ENCODE data around the gene CCDC187.

GRCh38 chr9:136216541-136217244 lies 87.2 kb downstream of the CCDC187 start:
- no peak for TF ChIP-seq POLR2A (IDR thresholded peaks at IDR 0.05)
- no peak for TF ChIP-seq CTCF (IDR thresholded peaks at IDR 0.05)

Measured in upper lobe of left lung (tissue), 4 donors.